Measurements from ENCODE around the gene GRIN2A.

GRCh38 chr16:9869776-9870175 is 312.5 kb downstream of the GRIN2A start:
- TF ChIP-seq RAD21 (IDR thresholded peaks at IDR 0.05 in 1 of 2, conservative IDR thresholded peaks at IDR 0.05 in 1 of 2; ENCODE audit: low read depth in 2 of 2, low read length in 2 of 2) (no peak), SIN3A (conservative IDR thresholded peaks at IDR 0.05 in 1 of 2, IDR thresholded peaks at IDR 0.05 in 1 of 2; ENCODE audit: low read depth in 1 of 2, low read length in 2 of 2) (no peak), JUN (IDR thresholded peaks at IDR 0.05; ENCODE audit: low read depth, low read length) (no peak), POLR2A (IDR thresholded peaks at IDR 0.05; ENCODE audit: control extremely low read depth in 1 of 2, low read depth in 2 of 2, low read length in 2 of 2) (no peak), NRF1 (IDR thresholded peaks at IDR 0.05; ENCODE audit: low read depth, low read length) (no peak), EP300 (IDR thresholded peaks at IDR 0.05; ENCODE audit: borderline replicate concordance in 1 of 2, low read depth in 2 of 2, low read length in 2 of 2) (no peak), BRCA1 (IDR thresholded peaks at IDR 0.05; ENCODE audit: low read depth, low read length) (no peak), USF2 (IDR thresholded peaks at IDR 0.05; ENCODE audit: low read length) (no peak), CTCF (IDR thresholded peaks at IDR 0.05; ENCODE audit: control extremely low read depth in 1 of 3, insufficient read depth in 1 of 3, low read depth in 1 of 3, low read length in 3 of 3) (no peak)
